HepG2 (cell line): ENCODE measurements around the gene HADH.

ENCODE experiments used
- CEBPB ChIP-seq: IDR thresholded peaks from 2 replicates; pipeline ENCODE4 v1.6.1; 2011; ENCODE audit warnings: low read depth, low read length, improper control_type of control experiment, borderline replicate concordance
- EP300 ChIP-seq, 3 experiments: sonication (generic) in 1 of 3; formaldehyde crosslinking in 1 of 3; IDR thresholded peaks; 2 replicates each; pipeline versions ENCODE4 v1.5.1 to v1.6.1; 2011 to 2020; ENCODE audit warnings: low read depth in 2 of 3, low read length in 2 of 3, borderline replicate concordance in 1 of 3, improper control_type of control experiment in 1 of 3, mild to moderate bottlenecking in 1 of 3, missing genetic modification reagents in 1 of 3, moderate library complexity in 1 of 3
- FOXM1 ChIP-seq: sonication (generic); formaldehyde crosslinking; IDR thresholded peaks from 2 replicates; pipeline ENCODE4 v1.5.0; 2020; ENCODE audit warnings: missing genetic modification reagents
- HMG20A ChIP-seq: IDR thresholded peaks from 2 replicates; pipeline ENCODE4 v1.6.1; 2016; ENCODE audit warnings: borderline replicate concordance
- RFX1 ChIP-seq: fragments of 450-650 bp; IDR thresholded peaks from 2 replicates; pipeline ENCODE4 v1.6.1; 2017
- RNF2 ChIP-seq: fragments of 450-650 bp; conservative IDR thresholded peaks from 2 replicates; pipeline ENCODE4 v1.6.1; 2016; ENCODE audit warnings: low read depth
- SOX5 ChIP-seq: IDR thresholded peaks from 2 replicates; pipeline ENCODE4 v1.6.1; 2016; ENCODE audit warnings: borderline replicate concordance
- SRF ChIP-seq: IDR thresholded peaks from 2 replicates; pipeline ENCODE4 v1.6.1; 2011; ENCODE audit warnings: mild to moderate bottlenecking, low read depth, low read length, moderate library complexity
- ZKSCAN8 ChIP-seq: IDR thresholded peaks from 2 replicates; pipeline ENCODE4 v1.6.1; 2016; ENCODE audit warnings: borderline replicate concordance, missing genetic modification reagents, missing compliant biosample characterization
- TF ChIP-seq, protein P1 (sequence below): sonication (generic); formaldehyde crosslinking; IDR thresholded peaks from 2 replicates; pipeline ENCODE4 v1.4.0; 2020; ENCODE audit warnings: missing genetic modification reagents

DNA sequence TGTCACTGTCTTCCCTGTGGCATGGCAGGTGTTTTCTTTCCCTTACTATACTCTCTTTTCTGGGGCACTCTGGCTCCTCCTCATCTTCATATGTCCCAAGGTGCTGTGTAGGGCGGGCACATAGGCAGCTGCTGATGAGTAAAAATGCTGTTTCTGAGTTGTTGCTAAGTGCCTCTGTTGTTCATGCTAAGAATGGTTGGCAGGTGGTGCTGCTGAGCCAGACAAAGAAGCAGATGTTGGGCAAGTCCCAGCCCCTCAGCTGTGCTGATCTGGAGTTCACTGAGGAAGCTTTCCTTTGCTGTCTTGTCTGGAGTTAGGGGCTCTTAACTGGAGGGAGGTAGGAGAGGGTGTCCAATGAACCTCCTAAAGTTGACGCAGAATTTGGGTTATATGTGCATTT lies 40.6 kb downstream of the HADH start:
- TF ChIP-seq, protein P1, sequence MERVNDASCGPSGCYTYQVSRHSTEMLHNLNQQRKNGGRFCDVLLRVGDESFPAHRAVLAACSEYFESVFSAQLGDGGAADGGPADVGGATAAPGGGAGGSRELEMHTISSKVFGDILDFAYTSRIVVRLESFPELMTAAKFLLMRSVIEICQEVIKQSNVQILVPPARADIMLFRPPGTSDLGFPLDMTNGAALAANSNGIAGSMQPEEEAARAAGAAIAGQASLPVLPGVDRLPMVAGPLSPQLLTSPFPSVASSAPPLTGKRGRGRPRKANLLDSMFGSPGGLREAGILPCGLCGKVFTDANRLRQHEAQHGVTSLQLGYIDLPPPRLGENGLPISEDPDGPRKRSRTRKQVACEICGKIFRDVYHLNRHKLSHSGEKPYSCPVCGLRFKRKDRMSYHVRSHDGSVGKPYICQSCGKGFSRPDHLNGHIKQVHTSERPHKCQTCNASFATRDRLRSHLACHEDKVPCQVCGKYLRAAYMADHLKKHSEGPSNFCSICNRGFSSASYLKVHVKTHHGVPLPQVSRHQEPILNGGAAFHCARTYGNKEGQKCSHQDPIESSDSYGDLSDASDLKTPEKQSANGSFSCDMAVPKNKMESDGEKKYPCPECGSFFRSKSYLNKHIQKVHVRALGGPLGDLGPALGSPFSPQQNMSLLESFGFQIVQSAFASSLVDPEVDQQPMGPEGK (CRISPR knock-in tag), result no peak
- TF ChIP-seq RNF2, result no peak
- peak; percentile 52; the same call in 1 of the 2 replicates for TF ChIP-seq CEBPB
- no peak for TF ChIP-seq SOX5 (CRISPR knock-in tag)
- no peak for TF ChIP-seq FOXM1
- TF ChIP-seq RFX1, result no peak
- TF ChIP-seq HMG20A, result no peak
- no peak for TF ChIP-seq SRF
- no peak for TF ChIP-seq EP300 (IDR thresholded peaks at IDR 0.05; ENCODE audit: low read depth in 2 of 2, low read length in 2 of 2)
- TF ChIP-seq EP300 (CRISPR knock-in tag; IDR thresholded peaks at IDR 0.05; ENCODE audit: borderline replicate concordance), result no peak
- no peak for TF ChIP-seq ZKSCAN8
